DMS 273 treated with DMSO at 0.1 percent for 48 hours (cell line): Measurements from ENCODE around the gene ZNF438.

Experiments
- DNase-seq: peaks from one replicate; lab custom pipeline; 2025; lab: John Stamatoyannopoulos, UW

Gene ZNF438

GRCh38 chr10:30822693-30823465 is 208.8 kb downstream of the ZNF438 start:
- no peak for DNase-seq

- DNase-seq = no peak
Measured at GRCh38 chr10:30821994-30822692, 209.5 kb downstream of the ZNF438 start.

- no peak for DNase-seq
Measured at GRCh38 chr10:30821261-30821993, 210.2 kb downstream of the ZNF438 start.

GRCh38 chr10:30820261-30820991 is 211.2 kb downstream of the ZNF438 start:
- DNase-seq = no peak

GRCh38 chr10:30819341-30820181 is 212.1 kb downstream of the ZNF438 start:
- DNase-seq = peak; percentile 27

GRCh38 chr10:30818854-30819253 is 212.8 kb downstream of the ZNF438 start:
- no peak for DNase-seq

DNA sequence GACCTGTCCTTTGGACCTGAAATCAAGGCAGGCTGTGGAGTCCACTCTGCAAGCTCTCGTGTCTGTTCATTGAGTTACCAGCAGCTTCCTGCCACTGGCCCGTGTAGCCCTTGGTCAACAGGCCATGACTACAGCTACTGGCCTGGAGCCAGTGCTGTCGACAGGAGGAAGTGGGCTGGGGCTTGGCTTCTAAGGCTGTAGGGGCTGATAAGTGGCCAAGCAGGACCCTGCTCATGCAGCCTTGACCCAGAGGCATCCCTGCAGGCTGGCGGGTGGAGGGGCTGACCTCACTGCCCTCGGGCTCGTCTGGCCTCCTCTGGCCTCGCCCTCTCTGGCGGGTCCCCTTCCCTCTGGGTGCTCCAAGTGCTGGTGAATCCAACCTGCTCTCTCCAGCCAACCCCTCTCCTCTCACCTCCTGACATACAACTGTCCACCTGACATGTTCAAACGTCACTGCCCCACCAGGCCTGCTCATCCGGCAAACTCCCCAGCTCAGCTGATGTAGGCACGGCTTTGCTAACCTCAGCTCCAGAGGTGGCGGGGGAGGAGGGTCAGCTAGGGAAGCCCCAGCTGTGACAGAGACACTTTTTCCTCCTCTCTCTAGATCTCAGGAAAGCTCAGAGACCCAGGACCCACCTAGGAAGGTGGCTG is 213.5 kb downstream of the ZNF438 start:
- no peak for DNase-seq

GRCh38 chr10:30817541-30817940 is 214.1 kb downstream of the ZNF438 start:
- DNase-seq = no peak

GRCh38 chr10:30816820-30817171 is 214.9 kb downstream of the ZNF438 start:
- no peak for DNase-seq

GRCh38 chr10:30816159-30816819 is 215.4 kb downstream of the ZNF438 start:
- no peak for DNase-seq

GRCh38 chr10:30813872-30814481 is 217.7 kb downstream of the ZNF438 start:
- no peak for DNase-seq

GRCh38 chr10:30812018-30812851 is 219.4 kb downstream of the ZNF438 start:
- no peak for DNase-seq

GRCh38 chr10:30811276-30812017 is 220.2 kb downstream of the ZNF438 start:
- DNase-seq = no peak

- no peak for DNase-seq
Measured at GRCh38 chr10:30810416-30810815, 221.2 kb downstream of the ZNF438 start.

DNA sequence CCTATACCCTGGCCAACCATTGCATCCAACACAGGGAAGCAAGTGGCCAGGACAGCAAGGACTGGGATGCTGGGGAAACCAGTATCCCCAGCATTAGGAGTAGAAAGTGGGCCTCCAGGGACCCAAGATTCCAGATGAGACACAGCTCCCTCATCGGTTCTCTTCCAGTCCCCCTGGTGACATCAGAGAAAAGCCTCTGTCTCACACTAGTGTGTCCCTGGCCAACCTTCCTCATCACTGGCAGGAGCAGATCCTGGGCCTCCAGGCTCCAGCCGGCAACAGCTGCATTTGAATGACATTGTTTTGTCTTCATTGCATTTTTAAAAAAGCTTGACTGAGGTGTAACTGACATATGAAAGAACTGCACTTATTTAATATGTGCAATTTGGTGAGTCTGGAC is 224.8 kb downstream of the ZNF438 start:
- no peak for DNase-seq

DNA sequence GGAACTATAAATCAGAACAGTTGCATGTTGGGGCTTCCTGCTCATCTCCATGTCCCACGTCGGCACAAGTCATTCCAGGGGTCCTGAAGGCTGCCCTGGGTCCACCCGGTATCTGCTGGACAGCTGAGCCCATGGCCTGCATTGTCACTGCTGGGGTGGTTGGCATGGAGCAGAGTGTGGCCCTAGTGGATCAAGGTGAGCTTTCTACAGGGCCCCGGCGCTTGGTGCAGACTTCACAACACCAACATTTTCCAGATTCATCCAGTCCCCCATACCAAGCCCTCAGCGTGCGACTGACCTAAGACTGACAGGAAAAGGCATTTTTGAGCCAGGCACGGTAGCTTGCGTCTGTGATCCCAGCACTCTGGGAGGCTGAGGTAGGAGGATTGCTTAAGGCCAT is 226.6 kb downstream of the ZNF438 start:
- DNase-seq = no peak

- DNase-seq = no peak
Measured at GRCh38 chr10:30804478-30805055, 227.1 kb downstream of the ZNF438 start.

GRCh38 chr10:30803892-30804322 is 227.8 kb downstream of the ZNF438 start:
- DNase-seq = no peak
